ENCODE measurements around the gene SLC6A6.

- TF ChIP-seq POLR2A (IDR thresholded peaks at IDR 0.05), result no peak
- TF ChIP-seq, protein P1, sequence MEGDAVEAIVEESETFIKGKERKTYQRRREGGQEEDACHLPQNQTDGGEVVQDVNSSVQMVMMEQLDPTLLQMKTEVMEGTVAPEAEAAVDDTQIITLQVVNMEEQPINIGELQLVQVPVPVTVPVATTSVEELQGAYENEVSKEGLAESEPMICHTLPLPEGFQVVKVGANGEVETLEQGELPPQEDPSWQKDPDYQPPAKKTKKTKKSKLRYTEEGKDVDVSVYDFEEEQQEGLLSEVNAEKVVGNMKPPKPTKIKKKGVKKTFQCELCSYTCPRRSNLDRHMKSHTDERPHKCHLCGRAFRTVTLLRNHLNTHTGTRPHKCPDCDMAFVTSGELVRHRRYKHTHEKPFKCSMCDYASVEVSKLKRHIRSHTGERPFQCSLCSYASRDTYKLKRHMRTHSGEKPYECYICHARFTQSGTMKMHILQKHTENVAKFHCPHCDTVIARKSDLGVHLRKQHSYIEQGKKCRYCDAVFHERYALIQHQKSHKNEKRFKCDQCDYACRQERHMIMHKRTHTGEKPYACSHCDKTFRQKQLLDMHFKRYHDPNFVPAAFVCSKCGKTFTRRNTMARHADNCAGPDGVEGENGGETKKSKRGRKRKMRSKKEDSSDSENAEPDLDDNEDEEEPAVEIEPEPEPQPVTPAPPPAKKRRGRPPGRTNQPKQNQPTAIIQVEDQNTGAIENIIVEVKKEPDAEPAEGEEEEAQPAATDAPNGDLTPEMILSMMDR (IDR thresholded peaks at IDR 0.05), result no peak
Observed at GRCh38 chr3:14438262-14438661, 35.9 kb downstream of the SLC6A6 start.
